Hepatic stellate cell (primary cell): ENCODE data around the gene METTL21C.

Experiments used
- DNase-seq: peaks from one replicate; pipeline ENCODE4 v3.0.0; 2011; ENCODE audit warnings: low spot score

METTL21C gene

GRCh38 chr13:102694937-102695336 lies at the start of gene METTL21C:
TSS of gene METTL21C (minus strand) at chr13:102695044. CDS start at chr13:102694498, 546 bp downstream.
- no peak for DNase-seq

GRCh38 chr13:102742506-102742905 lies 47.7 kb upstream of the METTL21C start:
- no peak for DNase-seq

- no peak for DNase-seq
Measured at GRCh38 chr13:102742101-102742500, 47.3 kb upstream of the METTL21C start.

GRCh38 chr13:102729560-102730270 lies 34.9 kb upstream of the METTL21C start:
- peak; percentile 9 for DNase-seq

- no peak for DNase-seq
Measured at GRCh38 chr13:102726430-102726829, 31.6 kb upstream of the METTL21C start.

- no peak for DNase-seq
Measured at GRCh38 chr13:102724923-102725322, 30.1 kb upstream of the METTL21C start.

GRCh38 chr13:102721800-102722231 lies 27.0 kb upstream of the METTL21C start:
- DNase-seq: no peak

GRCh38 chr13:102718746-102719145 lies 23.9 kb upstream of the METTL21C start:
- DNase-seq: no peak

- DNase-seq: no peak
Measured at GRCh38 chr13:102715447-102715846, 20.6 kb upstream of the METTL21C start.

- no peak for DNase-seq
Measured at GRCh38 chr13:102710261-102710679, 15.4 kb upstream of the METTL21C start.

GRCh38 chr13:102709536-102709935 lies 14.7 kb upstream of the METTL21C start:
- no peak for DNase-seq

GRCh38 chr13:102708991-102709390 lies 14.1 kb upstream of the METTL21C start:
- DNase-seq: no peak

GRCh38 chr13:102708211-102708610 lies 13.4 kb upstream of the METTL21C start:
- DNase-seq: no peak

GRCh38 chr13:102707467-102707866 lies 12.6 kb upstream of the METTL21C start:
- DNase-seq: peak; percentile 67

- DNase-seq: no peak
Measured at GRCh38 chr13:102704238-102705058, 9.6 kb upstream of the METTL21C start.

- no peak for DNase-seq
Measured at GRCh38 chr13:102703726-102704035, 8.8 kb upstream of the METTL21C start.

GRCh38 chr13:102702965-102703725 lies 8.3 kb upstream of the METTL21C start:
- DNase-seq: no peak

- DNase-seq: no peak
Measured at GRCh38 chr13:102701331-102701730, 6.5 kb upstream of the METTL21C start.

- no peak for DNase-seq
Measured at GRCh38 chr13:102700088-102701031, 5.5 kb upstream of the METTL21C start.

GRCh38 chr13:102699504-102699903 lies 4.7 kb upstream of the METTL21C start:
- DNase-seq: no peak

GRCh38 chr13:102698649-102698980 lies 3.8 kb upstream of the METTL21C start:
- no peak for DNase-seq
